Measurements from ENCODE around the gene PROX2.

Gene PROX2, protein sequence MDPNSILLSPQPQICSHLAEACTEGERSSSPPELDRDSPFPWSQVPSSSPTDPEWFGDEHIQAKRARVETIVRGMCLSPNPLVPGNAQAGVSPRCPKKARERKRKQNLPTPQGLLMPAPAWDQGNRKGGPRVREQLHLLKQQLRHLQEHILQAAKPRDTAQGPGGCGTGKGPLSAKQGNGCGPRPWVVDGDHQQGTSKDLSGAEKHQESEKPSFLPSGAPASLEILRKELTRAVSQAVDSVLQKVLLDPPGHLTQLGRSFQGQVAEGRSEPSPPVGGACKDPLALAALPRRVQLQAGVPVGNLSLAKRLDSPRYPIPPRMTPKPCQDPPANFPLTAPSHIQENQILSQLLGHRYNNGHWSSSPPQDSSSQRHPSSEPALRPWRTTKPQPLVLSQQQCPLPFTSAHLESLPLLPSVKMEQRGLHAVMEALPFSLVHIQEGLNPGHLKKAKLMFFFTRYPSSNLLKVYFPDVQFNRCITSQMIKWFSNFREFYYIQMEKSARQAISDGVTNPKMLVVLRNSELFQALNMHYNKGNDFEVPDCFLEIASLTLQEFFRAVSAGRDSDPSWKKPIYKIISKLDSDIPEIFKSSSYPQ

DNA sequence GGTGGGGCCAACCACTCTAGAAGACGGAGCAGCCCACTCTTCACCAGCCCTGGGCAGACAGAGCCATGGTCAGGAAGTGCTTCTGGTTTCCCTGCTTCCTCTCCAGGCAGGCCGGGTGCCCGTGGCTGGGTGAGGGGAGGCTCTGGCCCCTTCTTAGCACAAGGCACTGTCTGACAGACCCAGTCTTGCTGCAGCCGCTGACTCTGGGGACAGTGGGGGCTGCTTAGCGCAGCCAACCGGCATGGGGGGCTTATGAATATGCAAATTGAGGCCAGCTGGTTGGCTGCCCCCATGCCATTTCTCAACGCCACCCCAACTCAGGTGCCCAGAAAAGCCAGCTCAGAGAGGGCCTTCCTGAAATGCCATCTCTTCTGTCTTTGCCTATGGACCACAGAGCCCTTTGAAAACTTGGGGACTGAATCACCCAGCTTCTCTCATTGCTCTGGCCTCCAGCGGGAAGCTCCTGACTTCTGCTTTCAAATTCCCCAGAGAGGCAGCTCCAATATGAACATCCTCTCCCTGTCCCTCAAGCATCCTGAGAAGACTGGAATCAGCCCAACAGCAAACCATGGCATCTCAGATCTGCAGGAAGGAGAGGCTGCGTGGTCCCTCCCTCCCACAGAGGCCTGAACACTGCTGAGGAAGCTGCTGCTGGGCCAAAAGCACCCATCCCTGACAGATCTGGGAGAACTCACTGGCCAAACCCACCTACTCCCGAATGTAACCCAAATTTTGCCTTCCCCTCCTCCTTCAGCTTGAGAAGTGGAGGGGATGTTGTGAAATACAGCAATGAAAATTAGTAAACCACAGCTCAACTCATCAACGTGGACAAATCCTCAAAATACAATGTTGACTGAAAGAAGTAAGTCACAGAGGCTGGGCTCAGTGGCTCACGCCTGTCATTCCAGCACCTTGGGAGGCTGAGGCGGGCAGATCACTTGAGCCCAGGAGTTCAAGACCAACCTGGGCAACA, at the start of gene PROX2:
Gene PROX2, minus strand, starts transcription at position 205 of the 973 bp plus-strand sequence. CDS start 12,311 bp downstream, outside the sequence.
- DNase-seq (ENCODE audit: low read depth in 2 of 2) = peak in 1 of 2 donors; percentile 28

DNA sequence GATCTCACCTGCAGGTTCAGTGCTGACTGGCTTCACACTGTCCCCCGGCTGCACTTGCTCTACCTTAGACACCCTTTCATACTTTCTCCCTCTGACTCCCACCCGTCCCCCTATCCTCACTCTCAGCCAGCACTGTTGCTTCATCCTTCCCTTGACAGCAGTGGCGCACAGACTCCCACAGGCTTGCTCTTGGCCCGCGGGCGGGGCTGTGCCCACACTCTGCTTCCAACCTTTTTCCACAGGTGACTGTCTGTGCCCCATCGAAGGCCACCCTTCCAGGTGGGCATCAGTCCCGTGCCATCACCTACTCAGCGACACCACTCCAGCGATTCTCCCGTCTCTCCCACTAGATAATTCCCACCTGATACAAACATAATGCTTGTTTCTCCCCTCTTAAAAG, 48.1 kb upstream of the PROX2 start:
- no peak for DNase-seq (ENCODE audit: low read depth in 2 of 2)

DNA sequence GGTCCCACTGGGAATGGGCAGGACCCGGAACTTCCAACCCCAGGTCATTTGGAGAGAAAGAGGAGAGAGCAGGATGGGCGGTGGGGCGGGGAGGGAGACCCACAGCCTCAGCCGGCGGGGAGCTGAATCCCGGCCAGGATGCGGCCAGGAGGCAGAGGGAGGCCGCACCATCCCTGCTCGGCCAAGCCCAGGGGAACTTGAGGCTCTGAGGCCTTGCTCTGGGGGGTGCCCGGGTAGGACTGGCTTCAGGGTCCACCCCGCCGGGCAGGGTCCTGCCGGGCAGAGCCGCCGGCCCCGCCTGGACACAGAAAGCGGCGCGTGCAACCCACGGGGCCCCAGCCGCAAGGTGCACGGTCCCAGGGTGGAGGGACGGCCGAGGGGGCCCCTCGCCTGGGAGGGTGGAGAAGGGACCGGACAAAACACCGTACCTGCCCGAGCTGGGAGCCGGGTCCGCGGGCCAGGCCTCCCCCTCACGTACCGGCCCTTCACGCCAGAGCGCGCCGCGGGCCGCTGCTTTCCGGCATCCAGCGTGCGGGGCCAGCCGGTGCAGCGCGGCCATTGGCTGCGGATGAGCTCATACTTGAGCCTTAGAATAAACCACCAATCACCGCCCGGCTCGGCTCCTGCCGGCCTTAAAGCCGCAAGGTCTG, 46.9 kb upstream of the PROX2 start, which contains the start of gene RPS6KL1:
Gene RPS6KL1, minus strand, starts transcription at position 509 of the 650 bp plus-strand sequence. CDS start 1,719 bp downstream, outside the sequence.
- DNase-seq (ENCODE audit: low read depth in 2 of 2) = peak; percentile 64 to 69

DNA sequence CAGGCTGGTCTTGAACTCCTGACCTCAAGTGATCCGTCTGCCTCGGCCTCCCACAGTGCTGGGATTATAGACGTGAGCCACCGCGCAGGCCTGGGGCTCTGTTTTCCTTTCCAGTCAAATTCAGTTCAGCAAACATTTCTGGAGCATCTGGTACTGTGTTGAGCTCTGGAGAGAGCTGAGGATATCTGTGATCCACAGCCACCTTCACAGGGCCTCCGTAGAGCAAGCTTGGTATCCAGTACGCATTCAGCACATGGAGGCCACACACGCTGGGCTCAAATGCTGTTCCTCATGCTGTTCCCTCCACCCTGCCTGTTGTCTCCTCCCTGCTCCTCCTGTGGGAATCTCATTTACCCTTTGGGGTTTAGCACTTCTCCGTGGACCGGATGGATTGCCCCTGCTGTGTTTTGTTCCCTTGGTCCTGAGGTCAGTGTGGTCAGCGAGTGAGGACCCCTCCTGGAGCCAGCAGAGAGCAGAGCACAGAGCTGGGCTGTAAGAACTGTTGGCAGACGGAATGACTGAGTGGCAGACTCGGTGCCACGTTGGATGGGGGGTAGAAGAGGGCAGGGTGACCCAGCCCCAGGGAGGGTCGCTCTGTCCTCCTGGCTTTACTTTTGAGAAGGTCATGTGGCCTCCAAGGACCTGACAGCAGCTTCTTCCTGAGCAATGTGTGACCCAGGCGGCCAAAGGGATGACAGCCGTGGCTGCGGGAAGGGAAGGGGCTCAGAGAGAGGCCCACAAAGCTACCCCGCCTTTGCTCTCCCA, 46.2 kb upstream of the PROX2 start:
- no peak for DNase-seq (ENCODE audit: low read depth in 2 of 2)

DNA sequence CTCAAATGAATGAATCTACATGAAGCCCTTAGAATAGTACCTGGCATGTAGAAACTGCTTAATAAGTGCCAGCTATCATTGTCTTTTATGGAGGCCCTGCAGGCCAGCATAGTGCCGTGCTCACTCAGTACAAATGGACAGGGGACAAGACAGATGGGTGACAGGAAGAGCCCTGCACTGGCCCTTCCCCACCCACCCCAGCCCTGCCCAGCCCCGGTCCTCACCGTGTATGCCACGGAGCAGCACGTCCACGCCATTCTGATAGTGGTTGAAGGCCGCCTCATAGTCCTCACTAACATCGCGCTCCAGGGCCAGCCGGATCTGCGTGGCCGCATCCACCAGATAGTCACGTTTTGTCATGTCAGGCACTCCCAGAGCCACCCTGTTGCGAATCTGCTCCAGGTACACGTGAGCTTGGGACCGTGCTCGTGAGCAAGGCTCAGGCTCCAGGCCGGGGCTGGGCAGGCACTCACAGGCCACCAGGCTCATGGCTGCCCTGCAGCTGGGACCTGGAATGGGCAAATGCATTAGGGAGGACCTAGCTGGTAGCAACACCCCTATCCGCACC, 45.2 kb upstream of the PROX2 start:
- DNase-seq (ENCODE audit: low read depth in 2 of 2) = no peak

DNA sequence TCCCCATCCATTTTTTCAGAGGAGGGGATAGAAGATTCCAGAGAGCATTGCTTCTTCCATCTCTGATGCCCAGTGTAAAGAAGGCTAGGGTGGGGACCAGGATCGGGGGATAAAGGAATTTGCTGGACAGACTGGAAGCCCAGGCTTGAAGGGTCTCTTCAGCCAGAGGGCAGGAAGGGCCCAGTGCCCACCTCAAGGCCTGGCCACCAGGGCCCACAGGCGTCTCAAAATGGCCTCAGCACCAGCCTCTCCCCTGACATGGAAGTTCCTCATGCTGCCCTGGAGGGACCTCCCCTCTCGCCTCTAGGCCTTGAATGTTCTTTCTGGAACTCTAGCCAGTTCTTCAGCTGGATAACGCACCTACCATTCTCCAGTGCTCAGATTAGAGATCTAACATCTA, 44.3 kb upstream of the PROX2 start:
- no peak for DNase-seq (ENCODE audit: low read depth in 2 of 2)

DNA sequence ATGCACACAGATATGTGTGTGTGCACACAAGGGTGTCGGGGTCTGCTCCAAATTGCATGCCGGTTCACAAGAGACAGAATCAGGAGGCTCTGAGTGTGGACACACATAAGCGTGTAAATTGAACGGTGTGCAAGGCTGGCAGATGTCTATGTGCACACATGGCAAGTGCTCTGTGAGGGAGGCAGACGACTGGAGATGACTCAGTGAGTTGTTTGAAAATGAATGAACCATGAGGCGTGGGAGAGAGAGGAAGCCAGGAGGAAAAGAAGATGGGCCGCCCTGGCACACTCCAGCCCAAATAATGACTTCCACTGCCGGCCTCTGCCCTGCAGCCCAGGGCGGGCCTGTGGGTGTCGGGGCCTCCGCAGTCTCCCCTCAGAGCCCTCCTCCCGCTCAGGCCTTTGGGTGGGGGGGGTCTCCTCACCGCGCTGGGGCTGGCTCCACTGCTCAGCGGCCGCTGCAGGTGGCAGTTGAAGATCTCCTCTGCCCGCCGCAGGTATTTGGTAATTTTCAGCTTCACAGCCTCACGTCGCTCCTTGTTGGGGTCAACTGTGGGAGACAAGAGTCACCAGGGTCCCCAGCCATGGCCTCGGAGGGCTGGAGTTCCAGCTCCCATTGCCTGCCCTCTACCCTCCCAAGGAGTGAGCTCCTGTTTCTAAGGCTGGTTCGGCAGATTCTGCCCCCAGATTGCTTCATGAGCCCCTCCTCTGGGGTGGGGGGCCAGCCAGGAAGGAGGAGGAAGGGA, 43.6 kb upstream of the PROX2 start:
- DNase-seq (ENCODE audit: low read depth in 2 of 2) = no peak

DNA sequence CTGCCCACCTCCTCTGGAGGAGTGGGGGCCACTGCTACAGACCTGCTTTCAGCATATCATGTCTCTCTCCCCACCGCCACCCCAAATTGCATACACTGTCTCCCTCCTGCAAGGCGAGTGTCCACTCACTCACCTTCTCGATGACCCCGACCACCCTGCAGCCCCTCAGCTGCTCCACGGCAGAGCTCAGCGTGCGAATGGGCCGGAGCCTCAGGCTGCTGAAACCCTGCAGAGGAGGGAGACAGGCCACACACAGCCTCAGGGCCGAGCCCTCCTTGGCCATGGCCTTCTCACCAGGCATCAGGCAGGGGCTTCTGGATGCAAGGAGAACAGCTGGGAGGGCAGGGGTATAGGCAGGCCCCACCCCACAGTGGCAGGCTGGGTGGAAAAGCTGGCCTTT, 42.4 kb upstream of the PROX2 start:
- DNase-seq (ENCODE audit: low read depth in 2 of 2) = no peak

DNA sequence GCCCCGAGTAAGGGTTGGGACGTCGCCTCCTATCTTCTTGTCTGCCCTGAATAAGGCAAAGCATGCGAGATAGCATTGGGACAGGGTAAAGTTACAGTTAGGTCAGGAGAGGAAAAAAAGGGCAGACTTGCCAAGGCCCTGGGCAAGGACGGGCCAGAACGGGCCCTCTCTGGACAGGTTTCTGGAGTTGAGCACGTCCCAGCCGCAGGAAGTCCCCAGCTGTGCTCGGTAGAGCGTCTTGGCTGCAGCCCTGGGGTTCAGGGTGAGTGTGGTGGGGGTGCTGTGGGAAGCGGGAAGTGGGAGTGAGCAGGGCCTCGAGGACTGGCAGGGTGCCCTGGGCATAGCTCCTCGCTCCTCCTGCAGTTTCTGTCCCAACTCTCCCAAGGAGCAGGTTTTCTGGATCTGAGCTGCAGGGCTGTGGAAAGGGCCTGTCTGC, 41.7 kb upstream of the PROX2 start:
- DNase-seq (ENCODE audit: low read depth in 2 of 2) = no peak

DNA sequence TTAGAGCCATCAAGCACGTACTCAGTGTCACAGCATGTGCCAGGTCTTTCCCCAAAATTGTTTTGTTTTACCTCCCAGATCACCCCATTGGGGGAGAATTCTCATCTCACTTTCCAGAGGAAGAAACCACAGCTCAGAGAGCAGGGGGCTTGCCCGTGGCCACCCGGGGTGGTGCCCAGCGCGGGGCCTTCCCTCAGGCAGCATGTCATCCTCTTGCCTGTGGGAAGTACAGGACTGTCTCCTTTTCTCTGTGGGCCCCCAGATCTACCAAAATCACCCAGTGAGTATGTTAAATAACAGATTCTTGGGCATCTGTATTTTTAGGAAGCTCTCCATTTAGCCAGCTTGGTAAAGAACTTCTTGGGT, 41.2 kb upstream of the PROX2 start:
- no peak for DNase-seq (ENCODE audit: low read depth in 2 of 2)

DNA sequence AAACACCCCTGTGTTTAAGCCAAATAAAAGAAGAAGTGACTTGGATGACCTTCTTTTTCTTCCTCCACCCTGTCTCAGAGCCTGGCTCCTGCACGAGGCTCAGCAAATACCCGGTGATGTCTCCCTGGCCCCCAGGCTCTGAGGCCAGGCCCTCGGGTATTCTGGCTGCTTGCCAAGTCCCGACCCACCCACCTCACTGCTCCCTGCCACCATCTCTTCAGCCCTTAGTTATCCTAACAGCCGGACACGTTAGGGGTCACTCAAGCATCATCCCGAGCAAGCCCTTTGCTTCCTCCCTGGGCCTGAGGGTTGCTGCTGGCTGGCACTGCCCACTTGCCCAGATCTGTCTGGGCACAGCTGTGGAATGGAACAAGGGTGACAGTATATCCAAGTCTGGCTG, 39.9 kb upstream of the PROX2 start:
- no peak for DNase-seq (ENCODE audit: low read depth in 2 of 2)

DNA sequence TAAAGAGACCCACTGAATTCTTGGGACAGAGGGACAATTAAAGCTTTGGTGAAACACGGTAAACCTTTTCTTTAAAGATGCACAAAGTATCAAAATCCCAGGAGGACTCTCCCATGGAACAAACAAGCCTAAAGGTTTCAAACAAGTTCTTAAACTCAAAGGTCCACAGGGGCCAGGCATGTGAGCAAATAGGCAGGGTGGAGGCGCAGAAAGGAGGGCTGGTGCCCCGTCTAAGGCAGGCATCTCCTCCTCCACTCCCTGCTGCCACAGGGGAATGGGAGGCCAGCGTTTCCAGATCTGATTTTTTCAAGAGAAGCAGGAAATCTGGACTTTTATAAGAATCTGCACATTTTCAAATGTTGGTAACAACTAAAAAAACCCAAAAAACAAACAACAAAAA, 39.5 kb upstream of the PROX2 start:
- no peak for DNase-seq (ENCODE audit: low read depth in 2 of 2)

DNA sequence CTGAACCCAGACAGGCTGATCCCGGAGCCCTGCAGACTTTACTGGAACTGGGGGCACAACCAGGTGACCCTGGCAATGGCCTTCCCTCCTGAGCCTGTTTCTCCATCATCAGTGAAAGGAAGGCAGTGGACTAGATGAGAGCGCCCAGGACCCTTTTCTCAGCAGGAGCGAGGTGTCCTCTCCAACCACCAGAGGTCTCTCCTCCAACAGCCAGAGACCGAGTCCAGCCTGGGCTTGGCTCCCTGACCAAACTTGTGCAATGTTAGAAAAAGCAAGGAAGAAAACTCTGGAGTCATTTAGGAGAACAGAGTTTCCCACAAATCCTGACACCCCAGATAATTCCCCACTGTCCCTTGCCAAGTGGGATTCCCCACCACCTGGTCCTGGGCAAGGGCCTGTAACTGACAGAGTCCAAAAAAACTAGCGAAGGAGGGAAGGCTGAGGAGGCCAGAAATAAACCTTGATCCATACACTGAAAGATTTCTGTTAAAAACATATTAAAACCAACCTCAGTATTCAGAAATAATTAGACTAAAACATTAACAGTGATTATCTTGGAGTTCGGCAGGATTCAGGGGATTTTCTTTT, 38.1 kb upstream of the PROX2 start:
- DNase-seq (ENCODE audit: low read depth in 2 of 2) = no peak

DNA sequence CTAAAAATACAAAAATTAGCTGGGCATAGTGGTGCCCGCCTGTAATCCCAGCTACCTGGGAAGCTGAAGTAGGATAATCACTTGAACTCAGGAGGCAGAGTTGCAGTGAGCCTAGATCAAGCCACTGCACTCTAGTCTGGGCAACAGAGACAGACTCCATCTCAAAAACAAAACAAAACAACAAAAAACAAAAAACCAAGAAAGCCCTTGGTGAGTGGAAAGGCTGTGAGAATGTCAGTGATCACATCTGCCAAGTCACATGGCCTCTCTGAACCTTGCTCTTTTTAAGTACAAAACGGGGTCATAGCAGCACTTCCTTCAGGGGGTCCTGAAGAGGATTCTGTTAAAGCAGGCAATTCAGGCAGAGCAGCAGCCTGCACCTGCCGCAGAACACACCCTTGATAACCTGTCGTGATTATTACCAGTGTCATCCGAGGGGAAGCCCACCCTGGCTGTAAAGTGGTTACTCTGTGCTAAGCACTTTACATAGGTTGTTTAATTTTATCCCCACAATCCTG, 37.5 kb upstream of the PROX2 start:
- DNase-seq (ENCODE audit: low read depth in 2 of 2) = no peak

DNA sequence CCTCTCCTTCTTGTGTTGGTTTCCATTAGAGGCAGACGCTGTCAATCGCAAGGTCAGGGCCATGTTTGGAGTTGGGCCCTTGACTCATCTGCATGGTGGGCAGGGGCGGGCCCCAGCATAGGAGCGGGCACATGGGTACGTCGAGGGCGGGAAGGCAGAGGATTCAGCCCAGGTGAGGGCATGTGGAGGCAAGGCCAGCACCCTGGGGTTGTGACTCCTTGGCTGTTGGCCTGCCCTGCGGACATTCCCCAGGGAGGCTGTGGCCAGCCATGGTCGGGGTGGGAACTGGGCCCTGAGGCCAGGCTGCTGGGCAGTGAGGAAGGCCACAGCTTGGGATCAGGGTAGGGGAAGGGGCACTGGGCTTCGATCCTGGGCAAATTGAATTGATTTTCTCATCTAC, 36.9 kb upstream of the PROX2 start:
- no peak for DNase-seq (ENCODE audit: low read depth in 2 of 2)

DNA sequence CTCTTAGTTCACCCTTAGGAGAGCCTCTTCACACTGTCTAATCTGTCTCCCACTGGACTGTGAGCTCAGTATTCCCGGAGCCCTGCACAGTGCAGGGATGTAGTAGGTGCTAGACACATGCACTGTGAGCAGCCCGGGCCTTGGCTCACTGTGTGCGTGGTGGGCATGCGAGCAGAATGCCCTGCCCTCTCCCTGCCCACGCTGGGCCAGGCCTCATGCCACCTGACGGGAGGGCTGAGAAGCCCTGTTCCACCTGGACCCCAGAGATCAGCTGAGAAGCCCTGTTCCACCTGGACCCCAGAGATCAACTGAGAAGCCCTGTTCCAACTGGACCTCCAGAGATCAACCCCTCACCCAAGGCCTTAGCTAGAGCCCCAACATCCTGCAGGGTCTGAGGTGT, 36.2 kb upstream of the PROX2 start:
- DNase-seq (ENCODE audit: low read depth in 2 of 2) = no peak

DNA sequence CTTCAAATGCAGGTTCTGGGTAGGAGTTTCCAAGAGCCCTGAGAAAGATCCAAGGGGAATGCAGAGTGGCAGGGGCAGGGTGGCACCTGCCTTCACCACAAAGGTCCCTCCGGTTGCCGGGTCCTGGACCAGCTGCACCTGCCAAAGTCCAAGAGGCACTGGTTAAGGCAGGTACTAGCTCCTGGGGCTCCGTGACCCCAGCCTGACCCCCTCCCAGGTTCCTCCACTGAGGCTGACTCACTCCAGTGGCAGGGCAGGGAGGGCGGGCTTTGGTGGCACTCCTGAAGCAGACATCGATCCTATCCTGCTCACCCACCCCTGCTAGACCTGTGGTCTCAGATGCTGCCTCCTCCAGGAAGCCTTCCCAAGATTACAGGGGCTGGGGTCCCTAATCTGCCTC, 35.8 kb upstream of the PROX2 start:
- no peak for DNase-seq (ENCODE audit: low read depth in 2 of 2)

DNA sequence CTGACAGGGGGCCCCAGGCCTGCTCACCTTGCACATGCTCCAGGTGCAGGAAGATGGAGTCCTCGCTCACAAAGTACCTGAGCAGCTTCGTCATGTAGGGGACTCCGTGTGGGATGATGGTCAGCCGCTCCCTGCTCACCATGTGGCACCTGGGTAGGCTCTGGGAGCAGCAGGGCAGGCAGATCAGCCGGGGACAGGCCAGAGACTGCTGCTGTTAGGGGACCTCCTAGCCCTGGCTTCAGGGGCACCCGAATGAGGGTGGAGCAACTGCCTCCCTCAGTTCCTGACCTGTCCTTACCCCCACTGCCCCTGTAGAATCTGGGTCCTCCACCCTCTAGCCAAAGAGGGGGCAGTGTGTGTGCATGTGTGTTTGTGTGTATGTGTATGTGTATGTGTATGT, 35.3 kb upstream of the PROX2 start:
- DNase-seq (ENCODE audit: low read depth in 2 of 2) = no peak

DNA sequence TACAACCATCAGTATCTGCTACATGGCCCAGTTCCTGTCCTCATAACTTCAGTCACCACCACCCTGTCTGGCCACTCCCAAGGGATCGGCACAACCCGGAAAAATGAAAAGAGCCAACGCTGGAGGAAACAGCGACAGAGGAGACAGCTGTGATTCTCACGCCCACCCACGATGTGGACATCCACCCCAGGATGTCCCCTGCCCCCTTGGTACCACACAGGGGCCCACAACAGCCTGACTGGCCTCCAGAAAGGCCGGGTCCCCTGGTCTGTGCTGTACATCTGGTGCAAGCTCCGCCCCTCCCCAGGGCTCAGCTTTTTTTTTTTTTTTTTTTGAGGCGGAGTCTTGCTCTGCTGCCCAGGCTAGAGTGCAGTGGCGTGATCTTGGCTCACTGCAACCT, 34.6 kb upstream of the PROX2 start:
- DNase-seq (ENCODE audit: low read depth in 2 of 2) = no peak

Measured in stimulated activated CD4-positive, alpha-beta T cell treated with anti-CD3 and anti-CD28 coated beads, Interleukin-4, amount 100 ng/mL, for 48 hours (primary cell).